Measurements from ENCODE around the gene SH3TC2.

DNA sequence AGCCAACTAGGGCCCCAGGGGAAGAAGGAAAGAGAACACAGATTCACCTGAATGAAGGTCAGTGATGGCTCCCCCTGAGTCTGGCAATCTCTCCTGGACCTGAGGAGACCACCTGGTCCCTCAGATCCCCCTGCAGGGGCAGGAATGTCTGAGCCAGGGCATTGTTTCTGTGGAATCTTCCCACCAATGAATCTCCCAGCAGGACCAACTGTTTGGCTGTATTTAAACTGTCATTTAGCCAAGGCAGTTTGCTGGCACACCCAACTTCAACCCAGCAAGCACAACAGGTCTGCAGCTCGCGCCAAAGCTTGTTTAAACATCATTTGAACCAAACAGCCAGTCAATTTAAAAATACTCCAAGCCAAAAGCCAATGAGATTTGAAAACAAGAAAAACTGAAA, 92.6 kb downstream of the SH3TC2 start:
- TF ChIP-seq POLR2AphosphoS5 (IDR thresholded peaks at IDR 0.05) (no peak), POLR2A (IDR thresholded peaks at IDR 0.05) (no peak)
- TF ChIP-seq, protein P1, sequence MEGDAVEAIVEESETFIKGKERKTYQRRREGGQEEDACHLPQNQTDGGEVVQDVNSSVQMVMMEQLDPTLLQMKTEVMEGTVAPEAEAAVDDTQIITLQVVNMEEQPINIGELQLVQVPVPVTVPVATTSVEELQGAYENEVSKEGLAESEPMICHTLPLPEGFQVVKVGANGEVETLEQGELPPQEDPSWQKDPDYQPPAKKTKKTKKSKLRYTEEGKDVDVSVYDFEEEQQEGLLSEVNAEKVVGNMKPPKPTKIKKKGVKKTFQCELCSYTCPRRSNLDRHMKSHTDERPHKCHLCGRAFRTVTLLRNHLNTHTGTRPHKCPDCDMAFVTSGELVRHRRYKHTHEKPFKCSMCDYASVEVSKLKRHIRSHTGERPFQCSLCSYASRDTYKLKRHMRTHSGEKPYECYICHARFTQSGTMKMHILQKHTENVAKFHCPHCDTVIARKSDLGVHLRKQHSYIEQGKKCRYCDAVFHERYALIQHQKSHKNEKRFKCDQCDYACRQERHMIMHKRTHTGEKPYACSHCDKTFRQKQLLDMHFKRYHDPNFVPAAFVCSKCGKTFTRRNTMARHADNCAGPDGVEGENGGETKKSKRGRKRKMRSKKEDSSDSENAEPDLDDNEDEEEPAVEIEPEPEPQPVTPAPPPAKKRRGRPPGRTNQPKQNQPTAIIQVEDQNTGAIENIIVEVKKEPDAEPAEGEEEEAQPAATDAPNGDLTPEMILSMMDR (IDR thresholded peaks at IDR 0.05) = no peak
